Ovary (tissue), 9 donors: ENCODE data around the gene INMT. TPM values are rescaled to one million over a fixed set of nuclear protein-coding genes. Genes with fewer than 3 reads are reported as not detected.

Source experiments
- DNase-seq, 5 donors: peaks; one replicate each; pipeline ENCODE4 v3.0.0-alpha.2; 2019 to 2020
- H3K27ac ChIP-seq, 2 donors: fragments of 200-600 bp; one replicate each; pipeline versions ENCODE4 v1.5.1 to v1.8.0; 2019 to 2022
- H3K27me3 ChIP-seq: fragments of 200-600 bp; one replicate; pipeline ENCODE4 v1.8.0; 2022
- H3K36me3 ChIP-seq: fragments of 200-600 bp; sonication (generic); one replicate; pipeline ENCODE4 v1.5.1; 2019
- H3K4me1 ChIP-seq: one replicate; pipeline ENCODE4 v1.8.1; 2013; ENCODE audit warnings: mild to moderate bottlenecking, moderate library complexity; ENCODE audit not compliant: insufficient read depth
- H3K4me3 ChIP-seq: fragments of 200-600 bp; sonication (generic); one replicate; pipeline ENCODE4 v1.5.1; 2017
- H3K9me3 ChIP-seq, 2 donors: fragments of 200-600 bp in 1 of 2; sonication (generic) in 1 of 2; one replicate each; pipeline versions ENCODE4 v1.5.1 to v1.8.1; 2013 to 2019; ENCODE audit warnings: mild to moderate bottlenecking in 1 of 2, moderate library complexity in 1 of 2
- CTCF ChIP-seq, 3 donors: fragments of 450-650 bp in 2 of 3; fragments of 200-600 bp in 1 of 3; IDR thresholded peaks; one replicate each; pipeline versions ENCODE4 v1.5.1 to v1.8.0; 2016 to 2022; ENCODE audit warnings: antibody characterized with exemption in 3 of 3, mild to moderate bottlenecking in 1 of 3
- EP300 ChIP-seq: sonication (generic); formaldehyde crosslinking; IDR thresholded peaks from one replicate; pipeline ENCODE4 v1.6.1; 2017; ENCODE audit warnings: antibody characterized with exemption
- POLR2A ChIP-seq: fragments of 450-650 bp; IDR thresholded peaks from one replicate; pipeline ENCODE4 v1.6.1; 2017; ENCODE audit warnings: antibody characterized with exemption, mild to moderate bottlenecking, moderate library complexity
- WGBS, 3 donors: extraction: QIAGEN DNeasy Blood & Tissue Kit in 1 of 3; methylation state at CpG; one replicate each; pipeline versions ENCODE4 v1.1.5 to v1.1.7; 2013 to 2017; 5-methylcytosine and 5-hydroxymethylcytosine counted together
- intact Hi-C, 4 donors: fragments of 100-400 bp; cut with DNase I; formaldehyde crosslinking; loops; one replicate each; pipeline versions ENCODE4 v1.11.0 to v1.15.1; 2022 to 2023
- polyA plus RNA-seq, 2 donors: library from polyadenylated mRNA; stranded (reverse); fragments of 200-250 nt in 1 of 2; fragments of 350-450 nt in 1 of 2; fragmentation: Illumina TruSeq in 1 of 2; extraction: RNeasy Lipid Tissue Mini Kit (QIAGEN cat#74804) in 1 of 2; gene quantifications; one replicate each; pipeline ENCODE4 v1.2.3, GENCODE V29; 2013 to 2014
- total RNA-seq, 7 donors: library from RNA; depleted of rRNA in 2 of 7; stranded (reverse); fragments of >200 nt in 2 of 7; fragmentation: NEBNext Ultra II Directional in 3 of 7; extraction: Animal tissue kit (Norgen Biotek cat#: 25700) in 3 of 7; gene quantifications; one replicate each; pipeline versions ENCODE4 v1.1.0 to v1.2.4, GENCODE V29; 2016 to 2023
- donor health status: DM: no; HTN: no; CAD: no; lungs with moderate emphysema.
- donor health status: DM: no; HTN: no; CAD: no.
- donor health status: Bipolar disorder and iron deficiency.
- donor health status: DM: yes; HTN: yes; CAD: no.
- donor health status: DM: no; HTN: no; CAD: no.
- donor health status: DM: yes; HTN: yes; CAD: no.

The INMT gene
- total and polyA plus RNA-seq, 9 donors = 0.99 to 153 (median 37.3) TPM

- H3K27me3 ChIP-seq = no peaks in the 10 kb centered on the region
- no peaks in the 10 kb centered on the region for H3K4me1 ChIP-seq
- 83 to 89% (median 86%) methylated on average over 13 of the region's 13 CpGs for WGBS, 3 donors
- intact Hi-C loops = no loop called here
- H3K27ac ChIP-seq = no peak overlapping the region
- H3K36me3 ChIP-seq = no peaks in the 10 kb centered on the region
- H3K9me3 ChIP-seq = no peaks in the 10 kb centered on the region
- TF ChIP-seq CTCF (IDR thresholded peaks at IDR 0.05) (no peak), EP300 (no peak), POLR2A (no peak)
- H3K4me3 ChIP-seq = no peak overlapping the region
- no peak for DNase-seq
Observed at GRCh38 chr7:30705596-30705995, 46.3 kb upstream of the INMT start.

GRCh38 chr7:30706316-30706715 lies 45.6 kb upstream of the INMT start:
- no peak for TF ChIP-seq EP300
- no peak for TF ChIP-seq POLR2A
- no peak for TF ChIP-seq CTCF (IDR thresholded peaks at IDR 0.05)
- H3K27ac ChIP-seq = no peak overlapping the region
- WGBS, 3 donors = 87 to 94% (median 91%) methylated on average over 6 of the region's 6 CpGs
- H3K27me3 ChIP-seq = no peaks in the 10 kb centered on the region
- H3K4me1 ChIP-seq = no peaks in the 10 kb centered on the region
- no peak overlapping the region for H3K4me3 ChIP-seq
- intact Hi-C loops = no loop called here
- H3K36me3 ChIP-seq = no peaks in the 10 kb centered on the region
- DNase-seq = no peak
- no peaks in the 10 kb centered on the region for H3K9me3 ChIP-seq

- no peak overlapping the region for H3K4me3 ChIP-seq
- no peaks in the 10 kb centered on the region for H3K9me3 ChIP-seq
- DNase-seq = no peak
- TF ChIP-seq EP300 (no peak), CTCF (IDR thresholded peaks at IDR 0.05) (no peak), POLR2A (no peak)
- no peaks in the 10 kb centered on the region for H3K36me3 ChIP-seq
- no peak overlapping the region for H3K27ac ChIP-seq
- no peaks in the 10 kb centered on the region for H3K27me3 ChIP-seq
- no peaks in the 10 kb centered on the region for H3K4me1 ChIP-seq
- intact Hi-C loops = no loop called here
- 84 to 90% (median 87%) methylated on average over 6 of the region's 6 CpGs for WGBS, 3 donors
Observed at GRCh38 chr7:30706908-30707307, 45.0 kb upstream of the INMT start.

- TF ChIP-seq CTCF (IDR thresholded peaks at IDR 0.05) (no peak), POLR2A (no peak), EP300 (no peak)
- intact Hi-C loops = no loop called here
- H3K27me3 ChIP-seq = no peaks in the 10 kb centered on the region
- no peaks in the 10 kb centered on the region for H3K9me3 ChIP-seq
- no peak overlapping the region for H3K27ac ChIP-seq
- H3K36me3 ChIP-seq = no peaks in the 10 kb centered on the region
- WGBS, 3 donors = 40 to 48% (median 46%) methylated on average over 16 of the region's 16 CpGs
- no peak overlapping the region for H3K4me3 ChIP-seq
- no peaks in the 10 kb centered on the region for H3K4me1 ChIP-seq
- DNase-seq = peak in 1 of 5 donors; percentile 38
Observed at GRCh38 chr7:30707391-30708357, 44.3 kb upstream of the INMT start.
